Measurements from ENCODE around the gene MYO5A.
"Not testable (repeated sequence)": the region's sequence is repeated elsewhere in the genome, so short reads cannot be mapped to it uniquely, and the experiment has no call there.

MYO5A gene

GRCh38 chr15:52568601-52569585 is 40.2 kb upstream of the MYO5A start, which contains the start of gene ARPP19:
Gene ARPP19, minus strand, starts transcription at chr15:52569030. Its CDS starts 138 bp downstream, at chr15:52568892.
- H3K36me3 ChIP-seq (ENCODE audit: low read length): no peaks in the 10 kb centered on the region
- no peaks in the 10 kb centered on the region for H3K9me2 ChIP-seq (replicated peaks; ENCODE audit: insufficient read depth, low read length)
- H3K27me3 ChIP-seq (ENCODE audit: low read length): no peaks in the 10 kb centered on the region
- peak within 1 kb of the TSS; percentile 95 for H3K4me3 ChIP-seq (ENCODE audit: insufficient read depth, low read length, poor library complexity, severe bottlenecking)
- peak within 1 kb of the TSS; percentile 94 for H3K9ac ChIP-seq (ENCODE audit: low read length)
- H2AFZ ChIP-seq (ENCODE audit: low read depth, low read length, severe bottlenecking): peak within 1 kb of the TSS; percentile 96
- H3F3A ChIP-seq (ENCODE audit: insufficient read depth): peaks cover 21% of the 10 kb centered on the region
- H4K20me1 ChIP-seq (ENCODE audit: low read depth, low read length): peaks cover 8% of the 10 kb centered on the region; the same call in 1 of the 2 replicates
- H3K4me2 ChIP-seq (ENCODE audit: low read depth, low read length, poor library complexity, severe bottlenecking): peak within 1 kb of the TSS; percentile 94
- no peak for TF ChIP-seq EZH2phosphoT487 (conservative IDR thresholded peaks at IDR 0.05; ENCODE audit: low read length)
- TF ChIP-seq CTCF (IDR thresholded peaks at IDR 0.05; ENCODE audit: insufficient read depth, low read length, poor library complexity, severe bottlenecking): no peak
- peaks cover 47% of the 10 kb centered on the region for H3K79me2 ChIP-seq (ENCODE audit: insufficient read depth, low read length)
- H3K27ac ChIP-seq (ENCODE audit: low read depth, low read length): peak within 1 kb of the TSS; percentile 80
- H3K9me3 ChIP-seq (ENCODE audit: insufficient read depth, low read length): no peaks in the 10 kb centered on the region

- Histone ChIP-seq H2AFZ (ENCODE audit: low read depth, low read length, severe bottlenecking) (peak overlapping the region; percentile 96), H3K36me3 (ENCODE audit: low read length) (0 out of 2 replicates have a peak, but pooled peaks cover 3% of the 10 kb centered on the region), H3K9ac (ENCODE audit: low read length) (peak overlapping the region; percentile 94), H3K27ac (ENCODE audit: low read depth, low read length) (peak overlapping the region; percentile 80), H3K4me3 (ENCODE audit: insufficient read depth, low read length, poor library complexity, severe bottlenecking) (peak overlapping the region; percentile 95), H4K20me1 (ENCODE audit: low read depth, low read length) (peaks cover 16% of the 10 kb centered on the region; the same call in 1 of the 2 replicates), H3K9me3 (ENCODE audit: insufficient read depth, low read length) (no peaks in the 10 kb centered on the region), H3K9me2 (replicated peaks; ENCODE audit: insufficient read depth, low read length) (no peaks in the 10 kb centered on the region), H3K27me3 (ENCODE audit: low read length) (no peaks in the 10 kb centered on the region), H3F3A (ENCODE audit: insufficient read depth) (peaks cover 21% of the 10 kb centered on the region), H3K79me2 (ENCODE audit: insufficient read depth, low read length) (peaks cover 55% of the 10 kb centered on the region), H3K4me2 (ENCODE audit: low read depth, low read length, poor library complexity, severe bottlenecking) (peak overlapping the region; percentile 94)
- TF ChIP-seq EZH2phosphoT487 (conservative IDR thresholded peaks at IDR 0.05; ENCODE audit: low read length) (no peak), CTCF (IDR thresholded peaks at IDR 0.05; ENCODE audit: insufficient read depth, low read length, poor library complexity, severe bottlenecking) (no peak)
Observed at GRCh38 chr15:52567871-52568600, 39.4 kb upstream of the MYO5A start.

GRCh38 chr15:52566889-52567288 is 38.2 kb upstream of the MYO5A start:
- H3K9me2 ChIP-seq (replicated peaks; ENCODE audit: insufficient read depth, low read length): no peaks in the 10 kb centered on the region
- H4K20me1 ChIP-seq (ENCODE audit: low read depth, low read length): peaks cover 16% of the 10 kb centered on the region; the same call in 1 of the 2 replicates
- TF ChIP-seq EZH2phosphoT487 (conservative IDR thresholded peaks at IDR 0.05; ENCODE audit: low read length): no peak
- no peak for TF ChIP-seq CTCF (IDR thresholded peaks at IDR 0.05; ENCODE audit: insufficient read depth, low read length, poor library complexity, severe bottlenecking)
- no peaks in the 10 kb centered on the region for H3K27me3 ChIP-seq (ENCODE audit: low read length)
- no peaks in the 10 kb centered on the region for H3K9me3 ChIP-seq (ENCODE audit: insufficient read depth, low read length)
- H3K4me3 ChIP-seq (ENCODE audit: insufficient read depth, low read length, poor library complexity, severe bottlenecking): peak overlapping the region; percentile 95
- no peak overlapping the region for H3K27ac ChIP-seq (ENCODE audit: low read depth, low read length)
- 0 out of 2 replicates have a peak, but pooled peaks cover 3% of the 10 kb centered on the region for H3K36me3 ChIP-seq (ENCODE audit: low read length)
- H3F3A ChIP-seq (ENCODE audit: insufficient read depth): peaks cover 21% of the 10 kb centered on the region
- H3K79me2 ChIP-seq (ENCODE audit: insufficient read depth, low read length): peaks cover 67% of the 10 kb centered on the region
- no peak overlapping the region for H2AFZ ChIP-seq (ENCODE audit: low read depth, low read length, severe bottlenecking)
- H3K4me2 ChIP-seq (ENCODE audit: low read depth, low read length, poor library complexity, severe bottlenecking): peak overlapping the region; percentile 94
- H3K9ac ChIP-seq (ENCODE audit: low read length): peak overlapping the region; percentile 94

GRCh38 chr15:52565417-52566358 is 37.0 kb upstream of the MYO5A start:
- H2AFZ ChIP-seq (ENCODE audit: low read depth, low read length, severe bottlenecking); H3K27ac ChIP-seq (ENCODE audit: low read depth, low read length); H3K9me3 ChIP-seq (ENCODE audit: insufficient read depth, low read length); H3K36me3 ChIP-seq (ENCODE audit: low read length); H3K27me3 ChIP-seq (ENCODE audit: low read length); H3K9me2 ChIP-seq (replicated peaks; ENCODE audit: insufficient read depth, low read length); H3K9ac ChIP-seq (ENCODE audit: low read length); H3K4me3 ChIP-seq (ENCODE audit: insufficient read depth, low read length, poor library complexity, severe bottlenecking): not testable (repeated sequence)
- Histone ChIP-seq H3F3A (ENCODE audit: insufficient read depth) (peaks cover 21% of the 10 kb centered on the region), H4K20me1 (ENCODE audit: low read depth, low read length) (peaks cover 26% of the 10 kb centered on the region), H3K79me2 (ENCODE audit: insufficient read depth, low read length) (peaks cover 79% of the 10 kb centered on the region), H3K4me2 (ENCODE audit: low read depth, low read length, poor library complexity, severe bottlenecking) (peak overlapping the region; percentile 94)

All from SU-DHL-6 (cell line).